IPS-18a (cell line): ENCODE data around the gene UBE2V1.
A peak's percentile ranks its signal among the peaks of the same experiment; 100 is the strongest.

Experiments used
- H3K27ac ChIP-seq: one replicate; pipeline ENCODE4 v1.5.1; 2013; ENCODE audit warnings: low read length
- H3K27me3 ChIP-seq: one replicate; pipeline ENCODE4 v1.6.1; 2013; ENCODE audit warnings: mild to moderate bottlenecking, low read length; ENCODE audit not compliant: control insufficient read depth, insufficient read depth
- H3K36me3 ChIP-seq: one replicate; pipeline ENCODE4 v1.6.1; 2013; ENCODE audit warnings: low read depth, low read length; ENCODE audit not compliant: control insufficient read depth
- H3K4me1 ChIP-seq: one replicate; pipeline ENCODE4 v1.6.1; 2013; ENCODE audit warnings: low read depth, low read length; ENCODE audit not compliant: control insufficient read depth
- H3K4me3 ChIP-seq: one replicate; pipeline ENCODE4 v1.5.1; 2013; ENCODE audit warnings: low read length
- H3K9ac ChIP-seq: one replicate; pipeline ENCODE4 v1.6.1; 2013; ENCODE audit warnings: mild to moderate bottlenecking, low read length, moderate library complexity
- H3K9me3 ChIP-seq: one replicate; pipeline ENCODE4 v1.6.1; 2013; ENCODE audit warnings: low read depth, low read length; ENCODE audit not compliant: control insufficient read depth

Gene UBE2V1

DNA sequence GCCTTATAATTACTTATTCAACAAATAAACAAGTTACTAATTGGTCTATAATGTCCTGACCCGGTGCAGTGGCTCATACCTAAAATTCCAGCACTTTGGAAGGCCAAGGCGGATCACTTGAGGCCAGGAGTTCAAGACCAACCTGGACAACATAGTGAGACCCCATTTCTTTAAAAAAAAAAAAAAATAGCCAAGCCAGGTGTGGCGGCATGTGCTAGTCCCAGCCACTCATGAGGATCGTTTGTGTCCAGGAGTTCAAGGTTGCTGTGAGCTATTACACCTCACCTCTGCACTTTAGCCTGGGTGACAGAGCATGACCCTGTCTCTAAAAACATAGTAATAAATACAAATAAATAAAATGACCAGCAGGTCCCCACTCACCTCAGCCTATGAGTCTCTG lies 9.8 kb upstream of the UBE2V1 start:
- no peak overlapping the region for H3K9ac ChIP-seq
- H3K4me3 ChIP-seq: no peak overlapping the region
- H3K27me3 ChIP-seq: no peaks in the 10 kb centered on the region
- peaks cover 3% of the 10 kb centered on the region for H3K36me3 ChIP-seq
- no peaks in the 10 kb centered on the region for H3K9me3 ChIP-seq
- H3K4me1 ChIP-seq: no peaks in the 10 kb centered on the region
- H3K27ac ChIP-seq: no peak overlapping the region

DNA sequence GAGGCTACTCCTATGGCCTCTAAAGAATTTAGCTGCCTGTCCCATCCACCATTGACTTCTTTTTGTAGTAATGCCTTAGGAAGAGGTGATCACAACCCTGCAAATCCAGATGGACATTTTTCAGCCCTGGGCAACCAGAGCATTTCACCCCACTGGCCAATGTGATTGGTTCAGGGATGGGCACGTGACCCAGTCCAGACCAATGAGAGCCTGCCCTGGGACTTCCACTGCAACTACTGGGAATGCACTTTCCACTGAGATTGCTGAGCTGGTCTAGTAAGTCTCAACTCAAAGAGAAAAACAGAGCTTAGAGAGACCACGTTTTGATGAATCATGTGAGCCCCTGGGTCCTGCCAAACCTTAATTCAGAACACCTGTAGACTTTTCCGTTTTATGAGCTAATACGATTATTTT lies 8.9 kb upstream of the UBE2V1 start:
- Histone ChIP-seq H3K4me1 (no peaks in the 10 kb centered on the region), H3K27ac (no peak overlapping the region), H3K27me3 (no peaks in the 10 kb centered on the region), H3K4me3 (no peak overlapping the region), H3K9me3 (no peaks in the 10 kb centered on the region), H3K36me3 (no peaks in the 10 kb centered on the region), H3K9ac (no peak overlapping the region)

DNA sequence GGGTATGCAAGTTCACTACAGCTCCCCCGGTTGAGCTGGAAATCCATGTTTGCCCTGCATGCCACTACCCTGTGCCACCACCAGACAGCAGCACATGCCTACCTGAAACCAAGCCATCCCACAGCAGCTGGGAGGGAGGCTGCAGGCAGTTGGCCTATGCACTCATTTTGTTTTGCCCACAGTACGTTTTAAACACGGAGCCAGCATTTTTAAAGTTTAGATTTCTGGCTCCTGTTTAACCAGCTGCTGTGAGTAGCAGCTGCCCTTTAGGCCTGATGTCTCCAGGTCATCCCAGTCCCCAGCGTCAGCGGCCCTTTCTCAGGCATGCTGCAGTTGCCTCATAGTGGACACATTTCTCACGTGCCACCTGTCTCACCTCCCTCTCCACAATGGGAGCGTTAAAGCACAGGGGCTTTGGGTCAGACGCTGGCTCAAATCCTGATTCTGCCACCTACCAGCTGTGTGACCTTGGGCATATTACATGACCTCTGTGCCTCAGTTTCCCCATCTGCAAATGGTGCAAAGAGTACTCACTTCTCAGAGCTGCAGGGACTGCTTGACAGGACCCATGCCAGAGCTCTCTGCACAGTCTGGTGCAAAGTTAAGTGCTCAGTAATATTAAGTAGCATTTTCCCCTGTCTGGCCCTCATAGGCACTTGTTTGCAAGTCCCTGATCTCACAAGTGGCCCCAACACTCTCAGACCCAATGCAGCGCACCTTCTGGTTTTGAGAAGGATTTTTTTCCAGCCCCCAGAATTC lies 8.2 kb upstream of the UBE2V1 start:
- no peak overlapping the region for H3K27ac ChIP-seq
- H3K27me3 ChIP-seq: no peaks in the 10 kb centered on the region
- no peaks in the 10 kb centered on the region for H3K9me3 ChIP-seq
- no peak overlapping the region for H3K9ac ChIP-seq
- no peaks in the 10 kb centered on the region for H3K36me3 ChIP-seq
- no peak overlapping the region for H3K4me3 ChIP-seq
- H3K4me1 ChIP-seq: peaks cover 1% of the 10 kb centered on the region

DNA sequence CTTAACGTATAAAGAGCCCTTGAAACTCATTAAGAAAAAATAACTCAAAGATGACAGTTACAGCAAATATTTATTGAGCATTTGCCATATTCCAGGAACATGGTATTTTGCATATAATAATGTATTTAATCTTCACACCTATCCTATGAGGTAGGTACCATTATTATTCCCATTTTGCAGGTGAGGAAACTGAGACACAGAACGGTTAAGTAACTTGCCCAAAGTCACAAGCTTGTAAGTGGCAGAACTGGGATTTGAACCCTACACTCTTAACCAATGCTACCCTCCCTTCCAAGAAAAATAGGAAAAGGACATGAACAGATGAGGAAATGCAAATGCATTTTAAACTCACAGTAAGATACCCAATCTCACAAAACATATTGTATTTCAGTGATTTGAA lies 5.3 kb upstream of the UBE2V1 start:
- Histone ChIP-seq H3K9me3 (no peaks in the 10 kb centered on the region), H3K9ac (no peak overlapping the region), H3K4me3 (no peak overlapping the region), H3K27me3 (no peaks in the 10 kb centered on the region), H3K36me3 (no peaks in the 10 kb centered on the region), H3K4me1 (peaks cover 11% of the 10 kb centered on the region), H3K27ac (no peak overlapping the region)

DNA sequence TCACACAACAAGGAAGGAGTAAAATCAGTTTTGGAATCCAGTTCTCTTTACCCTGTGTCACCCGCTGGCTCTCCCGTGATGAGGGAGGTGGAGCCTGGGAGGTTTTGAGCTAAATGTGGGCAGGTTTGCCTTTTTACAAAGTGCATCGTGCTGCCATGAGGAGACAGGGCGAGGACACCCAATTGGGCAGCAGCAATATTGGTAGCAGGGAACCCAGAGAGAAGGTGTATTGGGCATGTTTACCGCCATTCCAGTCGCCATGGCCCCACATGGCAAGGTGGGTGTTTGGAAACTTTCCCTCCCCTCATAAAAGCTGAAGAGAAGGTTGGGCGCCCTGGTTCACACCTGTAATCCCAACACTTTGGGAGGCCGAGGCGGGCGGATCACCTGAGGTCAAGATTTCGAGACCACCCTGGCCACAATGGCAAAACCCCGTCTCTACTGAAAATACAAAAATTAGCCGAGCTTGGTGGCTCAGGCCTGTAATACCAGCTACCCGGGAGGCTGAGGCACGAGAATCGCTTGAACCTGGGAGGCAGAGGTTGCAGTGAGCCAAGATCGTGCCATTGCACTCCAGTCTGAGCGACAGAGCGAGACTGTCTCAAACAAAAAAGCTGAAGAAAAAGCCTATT lies 3.5 kb upstream of the UBE2V1 start:
- Histone ChIP-seq H3K27ac (no peak overlapping the region), H3K4me3 (peak overlapping the region; percentile 94), H3K36me3 (no peaks in the 10 kb centered on the region), H3K4me1 (peaks cover 19% of the 10 kb centered on the region), H3K9ac (peak overlapping the region; percentile 69), H3K27me3 (no peaks in the 10 kb centered on the region), H3K9me3 (no peaks in the 10 kb centered on the region)

DNA sequence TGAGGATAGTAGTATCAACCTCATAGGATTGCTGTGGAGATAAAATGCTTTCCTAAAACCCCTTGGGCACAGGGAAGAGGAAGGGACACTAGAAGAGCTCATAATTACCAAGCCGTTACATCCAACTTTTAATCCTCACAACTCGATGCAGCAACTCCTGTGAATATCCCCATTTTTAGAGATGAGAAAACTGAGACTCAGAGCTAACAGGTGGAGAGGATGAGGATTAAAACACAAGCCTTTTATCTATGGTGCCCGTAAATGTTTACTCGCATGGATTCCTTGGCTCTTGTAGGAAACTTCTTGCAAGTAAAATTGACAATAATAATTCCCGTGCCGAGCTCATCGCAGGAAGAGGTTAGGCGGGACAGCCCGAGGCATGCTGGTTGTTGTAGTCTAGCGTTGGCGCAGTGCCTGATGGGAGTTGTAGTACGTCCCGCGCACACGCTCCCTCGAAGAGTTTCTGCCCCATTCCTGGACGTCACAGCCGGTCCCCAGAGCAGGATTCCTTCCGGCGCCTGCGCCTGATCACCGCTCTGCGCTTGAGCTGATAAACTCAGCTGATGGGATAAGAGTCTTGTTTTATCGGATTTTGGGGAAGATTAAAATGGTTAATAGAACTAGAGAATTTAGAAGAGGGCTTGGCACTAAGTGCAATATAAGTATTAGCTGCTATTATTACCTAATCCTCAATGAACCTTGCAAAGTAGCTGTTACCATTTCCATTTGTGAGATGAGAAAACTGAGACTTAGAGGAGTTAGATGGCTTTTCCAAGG lies 2.8 kb upstream of the UBE2V1 start:
- H3K36me3 ChIP-seq: no peaks in the 10 kb centered on the region
- H3K9me3 ChIP-seq: no peaks in the 10 kb centered on the region
- peak overlapping the region; percentile 69 for H3K9ac ChIP-seq
- peak overlapping the region; percentile 94 for H3K4me3 ChIP-seq
- no peak overlapping the region for H3K27ac ChIP-seq
- H3K27me3 ChIP-seq: no peaks in the 10 kb centered on the region
- peaks cover 20% of the 10 kb centered on the region for H3K4me1 ChIP-seq

DNA sequence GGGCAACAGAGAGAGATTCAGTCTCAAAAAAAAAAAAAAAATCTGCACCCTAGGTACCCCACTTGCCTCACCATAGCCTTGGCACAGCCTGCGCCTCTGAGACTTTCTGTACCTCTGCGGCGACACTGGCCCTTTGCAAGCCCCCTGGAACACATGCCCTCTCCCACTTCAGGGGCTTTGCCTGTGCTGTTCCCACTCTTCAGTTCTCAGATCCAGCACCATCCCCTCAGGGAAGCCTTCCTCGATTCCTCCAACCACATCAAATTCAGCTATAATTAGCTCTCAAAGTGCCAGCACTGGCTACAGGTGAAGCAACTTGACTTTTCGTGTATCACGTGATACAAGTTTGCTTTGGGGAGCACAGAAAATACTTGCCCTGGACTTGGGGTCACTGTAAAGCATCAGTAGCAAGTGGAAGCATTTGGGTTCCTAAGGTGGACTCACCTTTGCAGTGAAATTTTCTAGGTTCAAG lies 2.1 kb upstream of the UBE2V1 start:
- Histone ChIP-seq H3K36me3 (no peaks in the 10 kb centered on the region), H3K27ac (no peak overlapping the region), H3K27me3 (no peaks in the 10 kb centered on the region), H3K4me3 (peak overlapping the region; percentile 94), H3K4me1 (peaks cover 20% of the 10 kb centered on the region), H3K9ac (peak overlapping the region; percentile 69), H3K9me3 (no peaks in the 10 kb centered on the region)

DNA sequence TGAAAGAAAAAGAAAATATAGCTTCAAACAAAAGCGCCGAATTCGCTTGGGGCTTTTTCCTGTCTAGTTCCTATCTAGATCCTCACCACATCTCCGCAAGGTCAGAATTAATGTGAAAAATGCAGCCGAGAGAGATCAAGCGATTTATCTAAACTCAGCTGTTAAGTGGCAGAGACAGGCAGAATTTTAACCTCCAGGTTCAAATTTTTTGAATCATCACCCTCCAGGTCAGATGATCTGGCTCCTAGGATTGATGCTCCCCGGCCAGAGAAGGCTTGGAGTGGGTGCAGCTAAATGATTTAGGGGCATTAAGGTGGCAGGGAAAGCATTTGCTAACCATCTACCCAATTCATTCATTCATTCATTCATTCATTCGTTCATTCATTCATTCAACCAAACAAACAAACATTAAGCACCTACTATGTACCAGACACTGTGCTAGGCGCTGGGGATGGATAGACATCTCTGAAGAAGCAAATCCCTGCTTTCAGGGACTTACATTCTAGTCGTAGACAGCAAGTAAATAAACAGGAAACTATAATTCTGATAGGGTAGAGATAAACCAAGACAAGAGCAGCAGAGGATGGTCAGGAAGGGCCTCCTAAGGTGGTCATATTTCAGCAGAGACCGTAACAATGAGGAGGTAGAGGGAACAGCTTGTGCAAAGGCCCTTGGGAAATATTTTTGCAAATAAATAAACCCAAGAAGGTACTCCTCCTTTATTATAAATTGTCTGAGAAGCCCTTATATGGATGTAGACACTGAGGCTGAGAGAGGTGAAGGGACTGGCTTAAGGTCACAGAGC lies 672 bp upstream of the UBE2V1 start:
- peaks cover 20% of the 10 kb centered on the region for H3K4me1 ChIP-seq
- H3K9me3 ChIP-seq: no peaks in the 10 kb centered on the region
- peak overlapping the region; percentile 78 for H3K4me3 ChIP-seq
- H3K36me3 ChIP-seq: no peaks in the 10 kb centered on the region
- no peaks in the 10 kb centered on the region for H3K27me3 ChIP-seq
- H3K9ac ChIP-seq: peak overlapping the region; percentile 89
- H3K27ac ChIP-seq: peak overlapping the region; percentile 79

DNA sequence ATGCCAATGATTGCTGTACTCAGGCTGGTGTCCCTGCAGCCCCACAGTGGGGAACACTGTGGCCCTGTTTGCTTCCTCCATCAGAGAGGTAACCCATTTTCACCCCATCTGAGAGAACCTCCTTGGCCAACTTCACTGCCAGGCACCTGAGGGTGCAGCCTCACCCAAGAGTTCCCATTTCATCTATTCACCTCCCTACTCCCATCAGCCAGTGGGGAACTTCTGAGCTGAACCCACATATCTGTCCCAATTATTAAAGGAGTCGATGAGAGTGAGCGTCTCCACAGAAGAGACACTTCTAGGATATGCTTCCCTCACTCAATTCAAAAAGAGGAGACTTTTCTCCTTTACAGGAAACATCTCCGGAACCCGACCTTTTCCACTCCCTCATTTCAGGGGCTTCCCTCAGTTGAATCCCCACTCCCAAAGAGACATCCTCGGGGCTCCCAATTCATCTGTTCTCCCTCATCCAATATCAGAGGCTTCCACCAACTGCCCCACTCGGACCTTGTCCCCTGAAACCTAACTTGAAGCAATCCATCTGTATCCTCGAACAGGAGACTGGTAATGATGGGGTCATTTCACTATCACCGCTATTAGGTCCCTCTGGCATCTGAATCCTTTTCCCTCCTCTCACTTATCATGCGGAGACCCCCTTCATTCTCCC lies 988 bp downstream of the UBE2V1 start:
- no peak overlapping the region for H3K27ac ChIP-seq

DNA sequence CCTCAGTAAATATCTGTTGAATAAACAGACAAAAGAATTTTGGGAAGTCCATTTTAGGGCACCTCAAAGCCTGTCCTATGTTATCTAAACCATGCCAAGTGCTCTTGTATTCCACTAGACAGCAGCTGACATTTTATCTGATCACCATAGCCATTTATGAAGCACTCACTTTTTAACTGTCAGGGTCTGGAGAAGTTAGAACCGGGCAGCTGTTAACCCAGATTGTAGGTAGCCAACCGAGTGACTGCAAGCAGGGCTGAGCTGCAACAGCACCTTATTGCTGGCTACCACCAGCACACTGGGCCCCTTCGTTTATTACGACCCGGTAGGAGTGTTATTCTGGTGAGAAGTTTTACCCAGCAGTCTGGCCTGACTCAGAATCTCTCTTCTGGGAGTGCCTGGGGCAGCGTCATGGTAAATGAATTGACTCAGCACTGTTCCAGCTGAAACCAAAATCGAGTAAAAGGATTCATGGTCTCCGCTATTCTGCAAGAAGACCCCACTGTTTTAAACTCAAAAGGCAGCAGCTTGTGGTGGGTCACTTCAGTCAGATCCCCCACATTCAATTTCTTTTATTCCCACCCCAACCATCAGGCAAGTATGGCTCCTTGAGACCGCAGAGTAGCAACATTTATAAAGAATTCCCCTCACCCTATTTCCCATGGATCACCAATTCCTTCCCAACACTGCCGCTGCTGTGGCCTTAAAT lies 1.7 kb downstream of the UBE2V1 start:
- Histone ChIP-seq H3K27ac (no peak overlapping the region), H3K36me3 (peaks cover 8% of the 10 kb centered on the region), H3K9ac (no peak overlapping the region), H3K27me3 (no peaks in the 10 kb centered on the region), H3K4me3 (peak overlapping the region; percentile 78), H3K4me1 (peaks cover 20% of the 10 kb centered on the region), H3K9me3 (no peaks in the 10 kb centered on the region)

More for the DNA sequence above, 988 bp downstream of the UBE2V1 start:
- H3K36me3 ChIP-seq: peaks cover 8% of the 10 kb centered on the region
- peak overlapping the region; percentile 78 for H3K4me3 ChIP-seq
- peak overlapping the region; percentile 89 for H3K9ac ChIP-seq
- H3K9me3 ChIP-seq: no peaks in the 10 kb centered on the region
- no peaks in the 10 kb centered on the region for H3K27me3 ChIP-seq
- peaks cover 20% of the 10 kb centered on the region for H3K4me1 ChIP-seq
